IPS-18a (cell line): ENCODE measurements around the gene HGS.

Source experiments
- H3K27ac ChIP-seq: one replicate; pipeline ENCODE4 v1.5.1; 2013; ENCODE audit warnings: low read length
- H3K27me3 ChIP-seq: one replicate; pipeline ENCODE4 v1.6.1; 2013; ENCODE audit warnings: mild to moderate bottlenecking, low read length; ENCODE audit not compliant: control insufficient read depth, insufficient read depth
- H3K36me3 ChIP-seq: one replicate; pipeline ENCODE4 v1.6.1; 2013; ENCODE audit warnings: low read depth, low read length; ENCODE audit not compliant: control insufficient read depth
- H3K4me1 ChIP-seq: one replicate; pipeline ENCODE4 v1.6.1; 2013; ENCODE audit warnings: low read depth, low read length; ENCODE audit not compliant: control insufficient read depth
- H3K4me3 ChIP-seq: one replicate; pipeline ENCODE4 v1.5.1; 2013; ENCODE audit warnings: low read length
- H3K9ac ChIP-seq: one replicate; pipeline ENCODE4 v1.6.1; 2013; ENCODE audit warnings: mild to moderate bottlenecking, low read length, moderate library complexity
- H3K9me3 ChIP-seq: one replicate; pipeline ENCODE4 v1.6.1; 2013; ENCODE audit warnings: low read depth, low read length; ENCODE audit not compliant: control insufficient read depth

The HGS gene

GRCh38 chr17:81720267-81721071 is 36.7 kb downstream of the HGS start:
- Histone ChIP-seq H3K9ac (no peak overlapping the region), H3K36me3 (peaks cover 5% of the 10 kb centered on the region), H3K27ac (no peak overlapping the region), H3K4me3 (no peak overlapping the region), H3K9me3 (no peaks in the 10 kb centered on the region), H3K4me1 (no peaks in the 10 kb centered on the region), H3K27me3 (no peaks in the 10 kb centered on the region)

- peaks cover 5% of the 10 kb centered on the region for H3K36me3 ChIP-seq
- H3K27me3 ChIP-seq = no peaks in the 10 kb centered on the region
- no peak overlapping the region for H3K4me3 ChIP-seq
- H3K4me1 ChIP-seq = no peaks in the 10 kb centered on the region
- H3K9me3 ChIP-seq = no peaks in the 10 kb centered on the region
- H3K27ac ChIP-seq = no peak overlapping the region
- no peak overlapping the region for H3K9ac ChIP-seq
Observed at GRCh38 chr17:81722184-81723120, 38.6 kb downstream of the HGS start.

- Histone ChIP-seq H3K27me3 (no peaks in the 10 kb centered on the region), H3K9me3 (no peaks in the 10 kb centered on the region), H3K4me1 (no peaks in the 10 kb centered on the region), H3K27ac (no peak overlapping the region), H3K36me3 (no peaks in the 10 kb centered on the region), H3K9ac (no peak overlapping the region), H3K4me3 (no peak overlapping the region)
Observed at GRCh38 chr17:81723651-81724209, 39.9 kb downstream of the HGS start.

GRCh38 chr17:81725439-81725838 is 41.6 kb downstream of the HGS start:
- H3K27me3 ChIP-seq = no peaks in the 10 kb centered on the region
- H3K36me3 ChIP-seq = no peaks in the 10 kb centered on the region
- H3K9me3 ChIP-seq = no peaks in the 10 kb centered on the region
- H3K4me3 ChIP-seq = no peak overlapping the region
- no peak overlapping the region for H3K27ac ChIP-seq
- H3K9ac ChIP-seq = no peak overlapping the region
- H3K4me1 ChIP-seq = no peaks in the 10 kb centered on the region

GRCh38 chr17:81726004-81726403 is 42.2 kb downstream of the HGS start:
- Histone ChIP-seq H3K27ac (no peak overlapping the region), H3K4me3 (no peak overlapping the region), H3K4me1 (no peaks in the 10 kb centered on the region), H3K9ac (no peak overlapping the region), H3K27me3 (no peaks in the 10 kb centered on the region), H3K9me3 (no peaks in the 10 kb centered on the region), H3K36me3 (no peaks in the 10 kb centered on the region)

- no peaks in the 10 kb centered on the region for H3K9me3 ChIP-seq
- H3K36me3 ChIP-seq = no peaks in the 10 kb centered on the region
- H3K4me1 ChIP-seq = no peaks in the 10 kb centered on the region
- H3K9ac ChIP-seq = no peak overlapping the region
- H3K27me3 ChIP-seq = no peaks in the 10 kb centered on the region
- H3K4me3 ChIP-seq = no peak overlapping the region
- no peak overlapping the region for H3K27ac ChIP-seq
Observed at GRCh38 chr17:81727324-81728031, 43.7 kb downstream of the HGS start.

GRCh38 chr17:81733507-81734404 is 49.9 kb downstream of the HGS start:
- Histone ChIP-seq H3K4me3 (no peak overlapping the region), H3K27ac (no peak overlapping the region), H3K4me1 (no peaks in the 10 kb centered on the region), H3K36me3 (no peaks in the 10 kb centered on the region), H3K9ac (no peak overlapping the region), H3K27me3 (no peaks in the 10 kb centered on the region), H3K9me3 (no peaks in the 10 kb centered on the region)

GRCh38 chr17:81734405-81735263 is 50.8 kb downstream of the HGS start:
- no peak overlapping the region for H3K4me3 ChIP-seq
- no peak overlapping the region for H3K27ac ChIP-seq
- H3K4me1 ChIP-seq = no peaks in the 10 kb centered on the region
- no peaks in the 10 kb centered on the region for H3K27me3 ChIP-seq
- no peak overlapping the region for H3K9ac ChIP-seq
- H3K9me3 ChIP-seq = no peaks in the 10 kb centered on the region
- no peaks in the 10 kb centered on the region for H3K36me3 ChIP-seq

- no peaks in the 10 kb centered on the region for H3K27me3 ChIP-seq
- H3K9ac ChIP-seq = no peak overlapping the region
- no peaks in the 10 kb centered on the region for H3K4me1 ChIP-seq
- H3K9me3 ChIP-seq = no peaks in the 10 kb centered on the region
- no peak overlapping the region for H3K27ac ChIP-seq
- H3K36me3 ChIP-seq = no peaks in the 10 kb centered on the region
- H3K4me3 ChIP-seq = no peak overlapping the region
Observed at GRCh38 chr17:81735264-81736102, 51.7 kb downstream of the HGS start.
